ENCODE results near the gene WFDC1. TPM values are rescaled to one million over a fixed set of nuclear protein-coding genes. Genes with fewer than 3 reads are reported as not detected.
A peak's percentile ranks its signal among the peaks of the same experiment; 100 is the strongest.

The WFDC1 gene
- total and polyA plus RNA-seq, 2 of the 4 experiments (the other 2 are of a cell fraction): 4.7 to 6.8 TPM

- Histone ChIP-seq H3K56ac (ENCODE audit: extremely low read depth, insufficient read depth, low read length) (no peak overlapping the region), H2BK120ac (ENCODE audit: low read depth, low read length) (no peak overlapping the region; the same call in 1 of the 2 replicates), H3K9ac (ENCODE audit: low read depth, low read length) (no peak overlapping the region), H2AFZ (replicated peaks; ENCODE audit: low read length, poor library complexity) (no peak overlapping the region), H3K4me1 (ENCODE audit: control insufficient read depth, insufficient read depth, low read length) (peaks cover 15% of the 10 kb centered on the region), H2AK5ac (ENCODE audit: low read depth, low read length) (no peak overlapping the region; the same call in 1 of the 2 replicates), H3K14ac (replicated peaks; ENCODE audit: low read depth, low read length) (no peak overlapping the region), H3K18ac (ENCODE audit: low read depth, low read length) (no peak overlapping the region), H3K4me2 (ENCODE audit: low read depth, low read length) (no peak overlapping the region), H3K9me3 (ENCODE audit: control insufficient read depth, insufficient read depth, low read length) (no peaks in the 10 kb centered on the region), H2BK5ac (ENCODE audit: low read depth, low read length, poor library complexity, severe bottlenecking) (no peak overlapping the region), H3K36me3 (ENCODE audit: control insufficient read depth, insufficient read depth, low read length) (no peaks in the 10 kb centered on the region), H3K79me1 (ENCODE audit: low read depth in 1 of 2, low read length in 2 of 2) (no peaks in the 10 kb centered on the region), H4K8ac (ENCODE audit: low read depth in 2 of 2, low read length in 2 of 2) (no peak overlapping the region), H4K5ac (ENCODE audit: low read depth, low read length) (no peak overlapping the region), H2BK20ac (ENCODE audit: low read depth, low read length) (no peak overlapping the region; the same call in 1 of the 2 replicates), H2BK15ac (ENCODE audit: low read depth, low read length) (no peak overlapping the region), H4K91ac (ENCODE audit: insufficient read depth, low read depth, low read length) (peak overlapping the region; percentile 46; the same call in 1 of the 2 replicates), H3K9me1 (ENCODE audit: insufficient read depth, low read length) (peaks cover 7% of the 10 kb centered on the region), H3K27ac (ENCODE audit: insufficient read depth, low read length) (no peak overlapping the region), H3K27me3 (ENCODE audit: control insufficient read depth, insufficient read depth, low read length) (no peaks in the 10 kb centered on the region; the same call in 1 of the 2 replicates), H2AK9ac (replicated peaks; ENCODE audit: low read depth, low read length, poor library complexity) (no peak overlapping the region), H3K23ac (ENCODE audit: low read depth, low read length) (no peak overlapping the region), H3K4me3 (ENCODE audit: insufficient read depth, low read depth, low read length) (no peak overlapping the region), H4K20me1 (ENCODE audit: insufficient read depth, low read length) (no peaks in the 10 kb centered on the region), H3K4ac (ENCODE audit: low read depth, low read length) (no peak overlapping the region)
- CTCF ChIA-PET: interaction anchor here (0.7 kb wide), 1 partner anchor 202 kb away, joined by 5 read pairs; no protein-coding TSS in a partner anchor
- in situ Hi-C loops (cut with MboI; ENCODE audit: low sequenced_read_pairs) (loop anchor here (5.0 to 25.0 kb wide), 3 partner anchors 210 to 430 kb away; partner anchors contain the start of gene KLHL36), dilution Hi-C loops (cut with HindIII; ENCODE audit: low sequenced_read_pairs, unreplicated experiment) (no loop called here), intact Hi-C loops (cut with micrococcal nuclease) (no loop called here)
- no TSS peak for BruUV-seq (replicated peaks)
- POLR2A ChIA-PET (ENCODE audit: unreplicated experiment): no interaction called here
- 90% methylated on average over 2 of the region's 6 CpGs; no CpG with 5 or more reads in 1 of the 2 experiments for WGBS, 2 experiments (ENCODE audit: extremely low coverage in 2 of 2, insufficient read length in 1 of 2)
- no peak for TF ChIP-seq RAD21 (IDR thresholded peaks at IDR 0.05; ENCODE audit: low read length)
- no peak for TF ChIP-seq FOS (IDR thresholded peaks at IDR 0.05; ENCODE audit: low read depth, low read length)
- no peak for TF ChIP-seq CTCF (conservative IDR thresholded peaks at IDR 0.05; ENCODE audit: low read depth, low read length)
- no peak for TF ChIP-seq MAZ (IDR thresholded peaks at IDR 0.05; ENCODE audit: borderline replicate concordance, low read depth, low read length)
- no peak for TF ChIP-seq SMC3 (IDR thresholded peaks at IDR 0.05; ENCODE audit: low read depth, low read length)
- no peak for TF ChIP-seq CEBPB (IDR thresholded peaks at IDR 0.05; ENCODE audit: low read depth, low read length)
- DNase-seq (no peak), ATAC-seq (ENCODE audit: low read depth) (no peak)
Measured at GRCh38 chr16:84282533-84282932, 12.1 kb upstream of the WFDC1 start.

All from IMR-90 (cell line).